Measurements from ENCODE around the gene GOLGA6A.

- TF ChIP-seq, protein P1, sequence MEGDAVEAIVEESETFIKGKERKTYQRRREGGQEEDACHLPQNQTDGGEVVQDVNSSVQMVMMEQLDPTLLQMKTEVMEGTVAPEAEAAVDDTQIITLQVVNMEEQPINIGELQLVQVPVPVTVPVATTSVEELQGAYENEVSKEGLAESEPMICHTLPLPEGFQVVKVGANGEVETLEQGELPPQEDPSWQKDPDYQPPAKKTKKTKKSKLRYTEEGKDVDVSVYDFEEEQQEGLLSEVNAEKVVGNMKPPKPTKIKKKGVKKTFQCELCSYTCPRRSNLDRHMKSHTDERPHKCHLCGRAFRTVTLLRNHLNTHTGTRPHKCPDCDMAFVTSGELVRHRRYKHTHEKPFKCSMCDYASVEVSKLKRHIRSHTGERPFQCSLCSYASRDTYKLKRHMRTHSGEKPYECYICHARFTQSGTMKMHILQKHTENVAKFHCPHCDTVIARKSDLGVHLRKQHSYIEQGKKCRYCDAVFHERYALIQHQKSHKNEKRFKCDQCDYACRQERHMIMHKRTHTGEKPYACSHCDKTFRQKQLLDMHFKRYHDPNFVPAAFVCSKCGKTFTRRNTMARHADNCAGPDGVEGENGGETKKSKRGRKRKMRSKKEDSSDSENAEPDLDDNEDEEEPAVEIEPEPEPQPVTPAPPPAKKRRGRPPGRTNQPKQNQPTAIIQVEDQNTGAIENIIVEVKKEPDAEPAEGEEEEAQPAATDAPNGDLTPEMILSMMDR (IDR thresholded peaks at IDR 0.05): no peak
- TF ChIP-seq ZFX (IDR thresholded peaks at IDR 0.05; ENCODE audit: borderline replicate concordance): no peak
Measured at GRCh38 chr15:74022706-74023470, 59.5 kb downstream of the GOLGA6A start.
